ENCODE measurements around the gene ALOX5.

DNA sequence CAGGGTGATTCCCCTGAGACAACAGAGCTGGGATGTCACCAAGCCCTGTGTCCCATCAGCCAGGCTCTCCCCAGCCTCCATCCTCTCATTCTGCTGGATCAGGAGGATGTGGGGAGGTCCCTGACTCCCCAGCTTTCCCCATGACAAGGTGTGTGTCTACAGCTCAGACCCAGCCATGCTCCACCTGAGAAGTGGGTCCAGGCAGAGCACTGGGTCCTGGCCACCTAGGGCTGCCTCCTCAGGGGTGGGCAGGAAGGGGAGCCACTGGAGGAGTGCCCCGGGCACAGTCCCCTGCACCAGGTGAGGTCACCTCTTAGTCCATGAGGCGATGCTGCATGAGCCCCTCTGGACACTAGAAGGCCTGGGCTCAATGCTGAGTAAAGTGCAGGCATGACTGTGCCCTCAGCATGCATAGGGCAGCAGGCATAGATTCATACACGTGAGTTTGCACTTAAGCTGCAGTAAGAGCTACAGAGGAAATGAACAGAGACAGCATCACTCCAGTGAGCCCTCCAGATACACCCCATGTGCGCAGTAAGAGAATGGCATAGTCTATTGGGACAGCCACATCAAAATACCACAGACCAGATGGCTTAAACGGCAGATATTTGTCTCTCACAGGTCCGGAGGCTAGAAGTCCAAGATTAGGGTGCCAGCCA, 48.3 kb downstream of the ALOX5 start:
- TF ChIP-seq, protein P1, sequence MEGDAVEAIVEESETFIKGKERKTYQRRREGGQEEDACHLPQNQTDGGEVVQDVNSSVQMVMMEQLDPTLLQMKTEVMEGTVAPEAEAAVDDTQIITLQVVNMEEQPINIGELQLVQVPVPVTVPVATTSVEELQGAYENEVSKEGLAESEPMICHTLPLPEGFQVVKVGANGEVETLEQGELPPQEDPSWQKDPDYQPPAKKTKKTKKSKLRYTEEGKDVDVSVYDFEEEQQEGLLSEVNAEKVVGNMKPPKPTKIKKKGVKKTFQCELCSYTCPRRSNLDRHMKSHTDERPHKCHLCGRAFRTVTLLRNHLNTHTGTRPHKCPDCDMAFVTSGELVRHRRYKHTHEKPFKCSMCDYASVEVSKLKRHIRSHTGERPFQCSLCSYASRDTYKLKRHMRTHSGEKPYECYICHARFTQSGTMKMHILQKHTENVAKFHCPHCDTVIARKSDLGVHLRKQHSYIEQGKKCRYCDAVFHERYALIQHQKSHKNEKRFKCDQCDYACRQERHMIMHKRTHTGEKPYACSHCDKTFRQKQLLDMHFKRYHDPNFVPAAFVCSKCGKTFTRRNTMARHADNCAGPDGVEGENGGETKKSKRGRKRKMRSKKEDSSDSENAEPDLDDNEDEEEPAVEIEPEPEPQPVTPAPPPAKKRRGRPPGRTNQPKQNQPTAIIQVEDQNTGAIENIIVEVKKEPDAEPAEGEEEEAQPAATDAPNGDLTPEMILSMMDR (IDR thresholded peaks at IDR 0.05) = no peak
- TF ChIP-seq POLR2A (IDR thresholded peaks at IDR 0.05) = no peak
- no peak for TF ChIP-seq EP300 (IDR thresholded peaks at IDR 0.05)
- no peak for TF ChIP-seq POLR2AphosphoS5 (IDR thresholded peaks at IDR 0.05)

Data from upper lobe of left lung (tissue), 4 donors.